HG03565 (cell line): ENCODE measurements around the gene C12orf76.
"Not testable (repeated sequence)": the region's sequence is repeated elsewhere in the genome, so short reads cannot be mapped to it uniquely, and the experiment has no call there.

Source experiments
- ATAC-seq: cut with Tn5 transposase; IDR thresholded peaks from one replicate; pipeline ENCODE4 v1.9.1; 2021; ENCODE audit warnings: mild to moderate bottlenecking, moderate library complexity; ENCODE audit not compliant: unreplicated experiment

Gene C12orf76, protein sequence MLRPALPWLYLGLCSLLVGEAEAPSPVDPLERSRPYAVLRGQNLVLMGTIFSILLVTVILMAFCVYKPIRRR

DNA sequence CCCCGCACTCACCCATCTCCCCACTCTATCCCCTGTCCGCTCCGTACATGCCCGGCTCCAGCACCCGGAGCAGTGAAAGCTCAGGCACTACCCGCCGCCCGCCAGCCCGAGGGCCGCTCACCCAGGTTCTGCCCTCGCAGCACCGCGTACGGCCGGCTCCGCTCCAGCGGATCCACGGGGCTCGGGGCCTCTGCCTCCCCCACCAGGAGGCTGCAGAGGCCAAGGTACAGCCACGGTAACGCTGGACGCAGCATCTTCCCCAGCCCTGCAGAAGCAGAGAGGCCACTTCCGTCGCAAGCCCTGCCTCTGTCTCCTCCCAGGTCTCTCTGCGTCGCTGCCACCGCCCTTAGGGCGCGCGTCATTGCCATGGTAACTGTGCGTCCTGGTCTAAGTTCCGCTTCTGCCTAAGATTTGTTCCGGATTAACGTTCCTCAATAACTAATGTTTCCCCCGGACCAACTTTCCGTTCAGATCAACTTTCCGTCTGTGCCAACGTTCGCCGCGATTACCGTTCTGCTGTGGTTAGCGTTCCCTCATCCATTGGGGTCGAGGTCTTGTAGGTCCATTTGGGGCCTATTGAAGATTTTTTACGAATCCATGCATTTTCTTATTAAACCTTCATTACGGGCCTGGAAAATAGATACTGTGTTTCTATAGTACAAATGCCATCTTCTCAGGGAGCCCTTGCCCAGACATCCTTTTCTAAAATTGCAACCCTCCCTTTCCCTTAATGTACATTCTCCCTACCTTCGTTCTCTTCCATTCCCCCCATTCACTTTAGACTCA is at the start of gene C12orf76:
Gene C12orf76 (minus strand): TSS at position 281 of the 786 bp plus-strand sequence. CDS start 27 bp downstream, at position 254.
- peak; percentile 97 for ATAC-seq

DNA sequence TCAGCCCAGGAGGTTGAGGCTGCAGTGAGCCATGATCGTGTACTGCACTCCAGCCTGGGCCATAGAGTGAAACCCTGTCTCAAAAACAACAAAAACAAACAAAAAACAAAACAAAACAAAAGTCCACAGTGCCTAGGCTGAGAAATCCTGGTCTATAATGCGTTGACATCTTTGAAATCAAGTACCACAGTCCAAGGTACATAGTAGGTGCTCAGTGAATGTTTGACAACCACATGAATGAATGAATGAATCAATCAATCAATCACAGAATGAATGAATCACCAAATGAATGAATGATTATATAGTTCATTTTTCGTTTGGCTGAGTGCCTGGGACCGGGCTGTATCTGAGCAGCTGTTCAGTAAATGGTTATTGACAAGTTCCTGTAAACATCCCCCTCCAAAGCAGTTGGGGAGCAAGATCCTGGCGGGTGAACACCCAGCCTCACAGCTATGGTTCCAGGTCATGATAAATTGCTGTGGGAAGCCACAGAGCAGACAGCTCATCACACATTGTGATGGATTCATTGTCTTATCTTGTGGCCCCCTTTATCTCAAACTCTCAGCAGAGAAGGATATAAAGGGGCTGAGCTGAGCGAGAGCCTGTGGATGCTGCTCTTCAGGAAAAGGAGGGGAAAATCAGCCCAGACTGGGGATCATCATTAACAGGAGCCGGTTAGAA is 45.4 kb upstream of the C12orf76 start:
- no peak for ATAC-seq

DNA sequence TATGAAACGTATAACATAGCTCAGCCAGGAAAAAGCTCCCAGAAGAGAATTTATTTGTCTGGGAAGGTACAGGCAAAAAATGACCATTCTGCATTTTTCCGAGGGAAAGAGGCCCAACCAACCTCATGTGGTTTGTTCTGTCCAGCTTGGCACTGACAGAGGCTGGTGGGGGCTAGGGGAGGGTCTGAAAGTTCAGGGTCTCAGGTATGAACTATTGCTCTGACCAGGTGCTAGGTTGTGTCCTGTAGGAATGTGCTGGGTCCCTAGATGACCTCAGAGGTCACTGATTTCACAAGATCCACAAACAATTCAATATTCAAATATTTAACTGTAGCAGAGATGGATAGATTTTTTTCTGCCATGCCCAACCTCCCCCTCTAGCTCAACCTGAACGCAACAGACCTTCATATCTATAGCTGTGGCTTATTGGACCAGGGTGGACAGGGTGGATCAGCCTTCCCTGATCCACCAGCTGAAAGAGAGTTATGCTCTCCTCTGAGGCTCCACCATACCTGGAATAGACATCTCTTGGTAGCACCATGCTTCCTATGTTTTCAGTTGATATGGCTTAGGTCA is 42.9 kb upstream of the C12orf76 start:
- ATAC-seq, result no peak

DNA sequence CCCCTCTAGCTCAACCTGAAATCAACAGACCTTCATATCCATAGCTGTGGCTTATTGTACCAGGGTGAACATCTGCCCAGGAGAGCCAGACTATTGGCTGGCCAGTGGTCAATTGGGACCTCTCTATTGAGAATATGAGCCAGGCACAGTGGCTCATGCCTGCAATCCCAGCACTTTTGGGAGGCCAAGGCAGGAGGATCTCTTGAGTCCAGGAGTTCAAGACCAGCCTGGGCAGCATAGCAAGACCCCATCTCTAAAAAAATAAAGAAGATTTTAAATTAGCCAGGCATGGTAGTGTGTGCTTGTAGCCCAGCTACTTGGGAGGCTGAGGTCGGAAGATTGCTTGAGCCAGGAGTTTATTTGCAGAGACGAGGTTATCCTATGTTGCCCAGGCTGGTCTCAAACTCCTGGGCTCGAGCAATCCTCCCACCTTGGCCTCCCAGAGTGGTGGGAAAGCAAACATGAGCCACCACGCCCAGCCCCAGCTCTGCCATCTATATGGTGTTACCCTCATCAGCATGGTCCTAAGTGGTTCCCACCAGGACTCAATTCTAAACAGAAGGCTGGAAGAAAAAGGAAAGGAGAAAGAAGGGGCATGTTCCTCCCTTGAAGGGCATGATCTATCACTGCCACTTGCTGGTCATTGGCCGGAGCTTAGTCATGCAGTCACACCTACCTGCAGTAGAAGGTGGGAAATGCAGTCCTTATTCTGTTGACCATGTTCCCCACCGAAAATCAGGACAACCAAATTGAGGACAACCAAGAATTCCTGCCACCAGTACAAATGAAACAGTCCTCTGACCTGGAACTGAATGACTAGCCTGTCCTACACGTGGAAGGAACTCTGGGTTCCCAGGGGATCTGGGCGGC is 42.2 kb upstream of the C12orf76 start:
- no peak for ATAC-seq

DNA sequence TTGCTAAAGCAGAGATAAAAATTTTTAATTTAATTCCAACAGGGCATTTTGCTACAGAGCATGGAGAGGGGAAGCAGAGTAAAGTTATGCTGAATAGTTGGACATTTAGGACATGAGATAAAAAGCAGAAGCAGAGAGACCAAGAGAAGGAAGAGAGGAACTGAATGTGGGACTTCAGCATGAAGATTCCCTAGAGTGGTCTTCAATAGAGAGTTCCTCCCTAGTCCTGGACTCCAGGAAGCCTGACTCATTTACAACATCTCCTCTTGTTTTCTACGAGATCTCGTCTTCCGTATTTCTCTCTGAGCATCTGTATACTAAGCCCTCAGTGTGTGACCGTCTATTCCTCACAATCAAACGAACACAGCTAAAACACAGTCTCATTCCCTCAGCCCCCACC is 40.6 kb upstream of the C12orf76 start:
- ATAC-seq, result no peak

DNA sequence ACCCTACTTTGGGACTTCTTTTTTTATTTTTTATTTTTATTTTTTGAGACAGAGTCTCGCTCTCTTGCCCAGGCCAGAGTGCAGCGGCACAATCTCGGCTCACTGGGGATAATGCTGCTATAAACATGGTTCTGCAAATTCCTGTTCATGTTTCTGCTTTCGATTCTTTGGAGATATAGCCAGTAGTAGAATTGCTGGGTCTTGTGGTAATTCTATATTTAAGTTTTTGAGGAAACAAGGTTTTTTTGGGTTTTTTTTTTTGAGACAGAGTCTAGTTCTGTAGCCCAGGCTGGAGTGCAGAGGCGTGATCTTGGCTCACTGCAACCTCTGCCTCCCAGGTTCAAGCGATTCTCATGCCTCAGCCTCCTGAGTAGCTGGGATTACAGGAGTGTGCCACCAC is 39.9 kb upstream of the C12orf76 start:
- not testable (repeated sequence) for ATAC-seq

DNA sequence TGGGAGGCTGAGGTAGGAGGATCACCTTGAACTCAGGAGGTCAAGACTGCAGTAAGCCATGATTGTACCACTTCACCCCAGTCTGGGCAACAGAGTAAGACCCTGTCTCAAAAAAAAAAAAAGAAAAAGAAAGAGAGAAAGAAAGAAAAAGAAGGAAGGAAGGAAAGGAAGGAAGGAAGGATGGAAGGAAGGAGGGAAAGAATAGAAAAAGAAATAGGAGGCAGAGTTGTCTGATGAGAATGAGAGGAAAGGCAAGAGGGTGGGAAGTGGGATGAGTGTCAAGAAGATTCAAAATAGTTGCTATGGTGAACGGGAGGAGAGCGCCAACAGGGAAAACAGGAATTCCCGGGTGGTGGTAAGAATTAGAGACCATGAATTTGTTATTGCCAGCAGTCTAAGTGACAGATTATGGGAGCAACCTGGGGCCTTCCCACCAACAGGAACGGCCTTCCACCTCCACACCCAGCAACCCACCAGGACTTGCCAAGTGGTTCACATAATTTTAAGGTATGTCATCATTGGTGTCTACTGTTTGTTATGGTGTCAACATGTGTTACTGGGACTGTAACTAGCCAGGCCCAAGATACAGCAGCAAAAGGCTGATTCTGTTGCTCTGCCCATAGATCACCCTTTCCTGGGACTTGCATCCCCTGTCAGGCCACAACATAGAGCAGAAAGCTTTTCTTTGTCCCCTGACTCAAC is 36.1 kb upstream of the C12orf76 start:
- ATAC-seq, result no peak

DNA sequence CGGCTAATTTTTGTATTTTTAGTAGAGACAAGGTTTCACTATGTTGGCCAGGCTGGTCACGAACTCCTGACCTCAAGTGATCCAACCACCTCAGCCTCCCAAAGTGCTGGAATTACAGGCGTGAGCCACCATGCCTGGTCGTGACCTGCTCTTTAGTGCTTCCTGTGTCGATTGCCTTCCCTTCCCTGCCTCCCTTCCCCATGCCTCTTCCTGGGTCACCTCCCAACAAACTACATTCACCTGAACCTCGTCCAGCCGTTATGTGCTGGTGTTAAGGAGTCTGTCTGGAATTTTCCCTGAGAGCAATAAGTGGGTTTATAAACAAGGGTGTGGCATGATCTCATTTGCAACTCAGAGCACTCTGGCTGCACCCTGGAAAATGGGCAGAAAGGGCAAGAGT is 32.1 kb upstream of the C12orf76 start:
- no peak for ATAC-seq

DNA sequence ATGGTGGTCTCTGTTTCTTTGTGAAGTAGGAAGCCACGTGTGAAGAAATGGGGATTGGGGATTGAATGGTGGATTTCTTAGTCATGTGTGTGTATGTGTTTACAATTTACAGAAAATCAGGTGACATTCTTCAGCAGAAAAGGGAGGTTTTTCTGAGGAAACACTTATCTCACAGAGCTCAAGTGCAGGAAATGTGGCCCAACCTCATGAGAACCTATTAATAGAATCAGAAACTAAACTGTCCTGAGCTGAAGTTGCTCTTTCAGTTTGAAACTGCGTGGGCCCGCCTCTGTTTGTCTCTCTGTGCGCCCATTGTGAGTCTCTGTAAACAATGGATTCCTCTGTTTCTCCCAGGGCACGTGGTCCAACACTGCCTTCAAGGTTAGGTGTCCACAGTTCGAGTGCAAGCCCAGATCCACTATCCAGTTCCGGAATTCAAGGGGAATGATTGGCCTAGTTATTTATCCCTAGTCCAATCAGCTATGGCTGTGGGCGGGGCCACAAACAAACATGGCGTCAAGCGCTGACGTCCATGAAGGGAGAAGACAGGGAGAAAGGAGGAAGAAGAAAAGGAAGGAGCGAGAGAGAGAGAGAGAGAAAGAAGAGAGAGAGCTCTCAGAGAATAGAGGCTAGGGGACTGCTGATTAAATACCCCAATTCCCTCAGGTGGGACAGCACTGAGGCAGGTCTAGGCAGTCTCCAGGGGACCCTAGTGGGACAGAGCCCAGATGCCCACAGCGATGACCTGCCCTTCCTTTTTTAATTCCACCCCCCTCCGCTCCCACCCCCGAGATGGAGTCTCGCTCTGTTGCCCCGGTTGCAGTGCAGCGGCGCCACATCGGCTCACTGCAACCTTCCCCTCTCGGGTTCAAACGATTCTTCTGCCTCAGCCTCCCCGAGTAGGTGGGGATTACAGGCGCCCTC is 31.4 kb upstream of the C12orf76 start:
- peak; percentile 71 for ATAC-seq

DNA sequence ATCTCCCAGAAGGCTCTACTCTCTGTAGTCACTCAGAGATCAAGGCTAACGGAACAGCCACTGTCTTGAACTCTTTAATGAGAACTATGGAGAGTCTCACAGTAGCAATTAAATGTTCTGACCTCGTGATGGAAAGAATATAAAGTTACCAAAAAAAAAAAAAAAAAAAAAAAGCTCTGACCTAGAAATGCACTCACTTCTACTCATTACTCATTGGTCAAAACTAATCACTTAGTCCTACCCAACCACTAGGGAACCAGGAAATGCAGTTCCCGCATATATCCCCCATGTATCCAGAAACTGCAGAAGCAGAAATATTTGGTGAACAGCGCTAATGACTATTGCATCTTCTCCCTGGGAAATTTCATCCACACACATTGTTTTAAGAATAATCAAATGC is 29.5 kb upstream of the C12orf76 start:
- no peak for ATAC-seq

DNA sequence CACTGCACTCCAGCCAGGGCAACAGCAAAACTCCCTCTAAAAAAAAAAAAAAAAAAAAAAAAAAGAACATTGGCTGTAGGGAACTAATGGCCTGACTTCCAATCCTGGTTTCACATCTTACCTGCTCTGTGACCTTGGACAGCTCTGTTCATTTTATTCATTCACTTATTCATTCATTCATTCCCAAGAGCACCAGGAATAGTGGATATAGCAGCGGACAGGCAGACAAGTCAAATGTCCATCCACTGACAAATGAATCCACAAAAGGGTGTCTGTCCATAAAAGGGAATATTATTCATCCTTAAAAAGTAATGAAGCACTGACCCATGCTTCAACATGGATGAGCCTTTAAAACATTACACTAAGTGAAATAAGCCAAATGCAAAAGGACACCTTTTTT is 27.6 kb upstream of the C12orf76 start:
- no peak for ATAC-seq

DNA sequence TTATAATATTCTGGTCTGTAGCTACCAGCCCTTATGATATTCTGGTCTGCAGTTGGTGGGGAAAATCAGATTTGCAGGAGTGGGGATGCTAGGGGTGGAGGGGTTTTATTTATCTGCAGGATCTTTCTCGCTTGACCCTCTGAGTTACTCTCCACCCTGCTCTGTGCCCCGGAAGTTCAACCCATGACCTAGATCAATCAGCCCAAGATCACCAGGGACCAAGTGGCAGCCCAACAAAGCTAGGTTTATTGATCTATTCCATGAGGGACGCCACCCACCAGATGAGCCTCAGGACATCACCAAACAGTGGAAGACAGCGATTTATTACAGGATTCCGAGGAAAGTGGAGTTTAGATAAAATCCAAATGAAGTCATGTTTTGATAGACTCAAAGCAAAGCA is 25.8 kb upstream of the C12orf76 start:
- ATAC-seq, result no peak

DNA sequence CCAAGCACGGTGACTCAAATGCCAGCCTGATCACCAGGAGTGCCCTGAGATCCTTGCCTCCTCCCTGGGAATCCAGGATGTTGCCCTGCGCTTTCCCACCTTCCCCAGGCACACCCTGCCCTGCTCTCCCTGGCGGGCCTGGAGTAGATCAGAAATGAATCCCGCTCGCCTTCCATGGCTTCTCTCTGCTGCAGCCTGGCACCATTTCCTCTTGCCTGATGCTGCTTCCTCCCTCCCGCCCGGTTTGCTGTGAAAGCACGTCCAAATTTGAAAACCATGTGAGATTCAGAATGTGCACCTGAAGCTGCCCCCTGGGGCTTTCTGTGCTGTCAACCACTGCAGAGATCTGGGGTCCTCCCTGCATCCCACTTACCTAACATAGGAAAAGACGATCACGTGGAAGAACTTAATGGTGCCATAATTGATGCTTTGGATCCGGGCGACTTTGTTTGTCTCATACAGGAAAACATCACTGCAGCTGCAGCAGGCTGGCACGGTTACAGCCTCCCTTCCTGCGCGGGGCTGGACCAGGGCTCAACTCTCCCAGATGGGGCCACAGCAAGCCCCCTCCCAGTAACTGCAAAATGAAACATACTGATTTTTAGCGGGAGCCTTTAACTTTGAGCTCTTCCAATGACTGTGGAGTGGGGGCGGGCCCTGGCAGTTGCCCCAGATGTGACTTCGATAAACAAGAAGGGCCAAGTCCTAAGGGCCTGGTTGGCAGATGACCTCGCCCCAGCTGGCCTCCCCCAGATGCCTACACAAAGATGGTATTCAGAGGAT is 24.9 kb upstream of the C12orf76 start:
- no peak for ATAC-seq

DNA sequence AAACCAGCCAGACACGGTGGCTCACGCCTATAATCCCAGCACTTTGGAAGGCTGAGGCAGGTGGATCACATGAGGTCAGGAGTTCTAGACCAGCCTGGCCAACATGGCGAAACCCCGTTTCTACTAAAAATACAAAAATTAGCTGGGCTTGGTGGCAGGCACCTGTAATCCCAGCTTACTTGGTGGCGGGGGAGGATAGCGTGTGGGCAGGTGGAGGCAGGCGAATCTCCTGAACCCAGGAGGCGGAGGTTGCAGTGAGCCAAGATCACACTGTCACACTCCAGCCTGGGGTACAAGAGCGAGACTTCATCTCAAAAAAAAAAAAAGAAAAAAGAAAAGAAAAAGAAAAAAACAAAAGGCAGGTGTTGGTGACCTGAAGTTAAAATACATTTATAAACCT is 24.3 kb upstream of the C12orf76 start:
- not testable (repeated sequence) for ATAC-seq

DNA sequence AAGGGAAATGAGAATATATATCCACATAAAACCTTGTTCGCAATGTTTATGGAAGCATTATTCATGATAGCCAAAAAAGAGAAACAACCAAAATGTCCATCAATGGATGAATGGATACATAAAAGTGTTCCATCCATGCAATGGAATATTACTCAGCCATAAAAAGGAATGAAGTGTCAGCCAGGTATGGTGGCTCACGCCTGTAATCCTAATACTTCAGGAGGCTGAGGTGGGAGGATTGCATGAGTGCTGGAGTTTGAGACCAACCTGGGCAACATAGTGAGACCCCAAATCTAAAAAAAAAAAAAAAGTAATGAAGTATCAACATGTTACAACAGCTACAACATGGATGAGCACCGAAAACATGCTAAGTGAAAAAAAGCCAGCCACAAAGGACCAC is 23.6 kb upstream of the C12orf76 start:
- no peak for ATAC-seq

DNA sequence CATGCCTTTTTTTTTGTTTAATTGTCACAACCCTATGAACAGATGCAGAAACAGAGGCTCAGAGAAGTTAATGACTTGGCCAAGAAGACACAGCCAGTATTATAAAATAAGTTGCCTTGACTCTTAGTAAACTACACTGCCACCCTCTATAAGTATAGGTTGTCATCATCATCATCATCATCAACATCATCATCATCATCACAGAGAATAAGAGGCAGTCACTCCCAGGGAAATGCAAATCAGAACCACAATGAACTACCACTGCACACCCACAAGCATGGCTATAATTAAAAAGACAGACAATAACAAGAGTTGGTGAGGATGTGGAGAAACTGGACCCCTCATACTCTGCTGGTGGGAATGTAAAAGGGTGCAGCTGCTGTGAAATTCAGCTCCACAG is 23.2 kb upstream of the C12orf76 start:
- ATAC-seq, result no peak

DNA sequence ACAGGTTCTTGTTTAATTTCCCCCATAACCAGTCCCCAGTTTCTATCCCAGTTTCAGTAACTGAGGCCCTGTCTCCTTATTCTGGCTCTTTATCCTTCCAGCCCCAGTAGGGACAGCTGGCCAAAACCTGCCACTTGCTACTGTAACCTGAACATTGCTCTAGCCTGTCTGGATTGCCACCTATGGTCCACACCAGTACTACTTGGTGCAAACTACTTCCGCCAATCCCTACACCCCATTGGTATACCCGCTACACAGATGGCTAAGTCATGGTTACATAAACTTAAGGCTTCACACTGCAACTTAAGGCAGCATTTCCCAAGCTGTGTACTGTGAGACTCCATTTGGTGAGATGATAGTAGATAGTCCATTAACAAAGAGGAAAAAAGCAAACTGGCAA is 20.3 kb upstream of the C12orf76 start:
- no peak for ATAC-seq

DNA sequence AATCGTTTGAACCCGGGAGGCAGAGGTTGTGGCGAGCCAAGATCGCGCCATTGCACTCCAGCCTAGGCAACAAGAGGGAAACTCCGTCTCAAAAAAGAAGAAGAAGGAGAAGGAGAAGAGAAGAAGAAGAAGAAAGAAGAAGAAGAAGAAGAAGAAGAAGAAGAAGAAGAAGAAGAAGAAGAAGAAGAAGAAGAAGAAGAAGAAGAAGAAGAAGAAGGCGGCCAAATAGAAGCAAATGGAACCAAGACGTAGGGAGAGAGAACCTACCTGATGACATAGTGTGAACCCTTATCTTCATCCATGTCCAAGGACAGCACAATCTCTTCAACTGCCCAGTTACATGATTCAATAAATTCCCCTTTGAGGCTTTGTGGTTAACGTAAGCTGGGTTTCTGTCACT is 19.8 kb upstream of the C12orf76 start:
- not testable (repeated sequence) for ATAC-seq

DNA sequence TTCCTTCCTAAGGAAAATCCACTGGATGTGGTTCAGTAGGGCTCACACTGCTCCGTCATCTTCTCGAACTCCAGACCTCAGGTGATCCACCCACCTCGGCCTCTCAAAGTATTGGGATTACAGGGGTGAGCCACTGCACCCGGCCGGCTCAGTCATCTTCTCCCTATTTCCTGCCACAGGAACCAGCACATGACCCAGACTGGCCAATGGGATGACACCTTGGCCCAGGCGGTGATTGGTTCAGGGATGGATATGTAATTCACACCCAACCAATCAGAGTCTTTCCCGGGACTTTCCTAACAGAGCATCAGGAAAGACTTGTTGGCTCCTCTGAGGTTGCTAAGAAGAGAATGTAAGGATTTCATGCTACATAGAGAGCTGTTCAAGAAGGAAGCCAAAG is 19.2 kb upstream of the C12orf76 start:
- ATAC-seq, result no peak
